Endothelial cell (in vitro differentiated cells): Measurements from ENCODE around the gene TMEM204. TPM values are rescaled to one million over a fixed set of nuclear protein-coding genes. Genes with fewer than 3 reads are reported as not detected.

Source experiments
- DNase-seq: peaks from one replicate; pipeline ENCODE4 v3.0.0; 2021; ENCODE audit warnings: low spot score
- H3K27ac Mint-ChIP-seq: one replicate; pipeline ENCODE4 v1.8.0; 2021; ENCODE audit warnings: mixed read lengths, inconsistent platforms; ENCODE audit not compliant: unreplicated experiment
- H3K27me3 Mint-ChIP-seq: one replicate; pipeline ENCODE4 v1.8.0; 2021; ENCODE audit warnings: mild to moderate bottlenecking, moderate library complexity, mixed read lengths, inconsistent platforms; ENCODE audit not compliant: unreplicated experiment
- H3K36me3 Mint-ChIP-seq: one replicate; pipeline ENCODE4 v1.8.0; 2021; ENCODE audit warnings: mild to moderate bottlenecking, low read depth, mixed read lengths, inconsistent platforms; ENCODE audit not compliant: unreplicated experiment
- H3K4me1 Mint-ChIP-seq: one replicate; pipeline ENCODE4 v1.8.0; 2021; ENCODE audit warnings: mild to moderate bottlenecking, mixed read lengths, inconsistent platforms; ENCODE audit not compliant: unreplicated experiment
- H3K4me3 Mint-ChIP-seq: one replicate; pipeline ENCODE4 v1.8.0; 2021; ENCODE audit warnings: mild to moderate bottlenecking, mixed read lengths, inconsistent platforms; ENCODE audit not compliant: unreplicated experiment
- H3K9me3 Mint-ChIP-seq: one replicate; pipeline ENCODE4 v1.8.0; 2021; ENCODE audit warnings: mixed read lengths, inconsistent platforms; ENCODE audit not compliant: unreplicated experiment
- total RNA-seq: library from RNA; stranded (reverse); fragmentation: NEBNext Ultra II Directional; extraction: Animal tissue kit (Norgen Biotek cat#: 25700); gene quantifications from one replicate; pipeline ENCODE4 v1.2.1, GENCODE V29; 2021; ENCODE audit not compliant: unreplicated experiment
- TF ChIP-seq, protein P1 (sequence below): fragments of 200-600 bp; sonication (generic); IDR thresholded peaks from one replicate; pipeline ENCODE4 v1.5.0; 2021; ENCODE audit warnings: antibody characterized with exemption; ENCODE audit not compliant: unreplicated experiment

The TMEM204 gene
- total RNA-seq, 1 donor from 2014 or later, result 66.3 TPM

DNA sequence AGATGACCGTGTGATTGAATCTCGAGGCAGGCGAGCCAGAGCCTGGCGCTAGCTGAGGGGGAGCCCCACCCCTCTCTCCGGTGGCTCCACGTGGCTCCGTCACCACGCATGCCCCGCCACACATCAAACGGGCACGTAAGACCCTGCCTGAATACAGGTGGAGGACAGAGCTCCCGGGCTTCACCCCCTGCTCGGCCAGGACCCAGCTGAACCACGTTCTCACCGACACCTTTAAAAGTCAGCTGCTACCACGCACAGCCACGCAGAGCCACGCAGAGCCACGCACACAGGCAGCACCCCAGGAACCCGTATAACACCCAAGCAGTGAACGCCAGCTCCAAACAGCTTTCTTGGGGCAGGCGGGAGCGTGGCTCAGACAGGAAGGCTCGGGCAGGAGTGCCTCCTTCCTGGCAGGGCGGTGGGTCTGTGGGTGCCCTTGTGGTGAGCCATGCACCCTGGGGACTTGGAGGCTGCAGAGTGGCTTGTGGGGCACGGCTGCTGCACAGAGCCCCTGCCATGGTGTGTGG, 4.4 kb downstream of the TMEM204 start:
- DNase-seq, result no peak
- H3K27ac Mint-ChIP-seq, result no peak overlapping the region
- peaks cover 44% of the 10 kb centered on the region for H3K4me1 Mint-ChIP-seq
- no peaks in the 10 kb centered on the region for H3K9me3 Mint-ChIP-seq
- H3K36me3 Mint-ChIP-seq, result peaks cover 41% of the 10 kb centered on the region
- peak overlapping the region; percentile 80 for H3K4me3 Mint-ChIP-seq
- TF ChIP-seq, protein P1, sequence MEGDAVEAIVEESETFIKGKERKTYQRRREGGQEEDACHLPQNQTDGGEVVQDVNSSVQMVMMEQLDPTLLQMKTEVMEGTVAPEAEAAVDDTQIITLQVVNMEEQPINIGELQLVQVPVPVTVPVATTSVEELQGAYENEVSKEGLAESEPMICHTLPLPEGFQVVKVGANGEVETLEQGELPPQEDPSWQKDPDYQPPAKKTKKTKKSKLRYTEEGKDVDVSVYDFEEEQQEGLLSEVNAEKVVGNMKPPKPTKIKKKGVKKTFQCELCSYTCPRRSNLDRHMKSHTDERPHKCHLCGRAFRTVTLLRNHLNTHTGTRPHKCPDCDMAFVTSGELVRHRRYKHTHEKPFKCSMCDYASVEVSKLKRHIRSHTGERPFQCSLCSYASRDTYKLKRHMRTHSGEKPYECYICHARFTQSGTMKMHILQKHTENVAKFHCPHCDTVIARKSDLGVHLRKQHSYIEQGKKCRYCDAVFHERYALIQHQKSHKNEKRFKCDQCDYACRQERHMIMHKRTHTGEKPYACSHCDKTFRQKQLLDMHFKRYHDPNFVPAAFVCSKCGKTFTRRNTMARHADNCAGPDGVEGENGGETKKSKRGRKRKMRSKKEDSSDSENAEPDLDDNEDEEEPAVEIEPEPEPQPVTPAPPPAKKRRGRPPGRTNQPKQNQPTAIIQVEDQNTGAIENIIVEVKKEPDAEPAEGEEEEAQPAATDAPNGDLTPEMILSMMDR, result no peak
- H3K27me3 Mint-ChIP-seq, result peaks cover 7% of the 10 kb centered on the region

DNA sequence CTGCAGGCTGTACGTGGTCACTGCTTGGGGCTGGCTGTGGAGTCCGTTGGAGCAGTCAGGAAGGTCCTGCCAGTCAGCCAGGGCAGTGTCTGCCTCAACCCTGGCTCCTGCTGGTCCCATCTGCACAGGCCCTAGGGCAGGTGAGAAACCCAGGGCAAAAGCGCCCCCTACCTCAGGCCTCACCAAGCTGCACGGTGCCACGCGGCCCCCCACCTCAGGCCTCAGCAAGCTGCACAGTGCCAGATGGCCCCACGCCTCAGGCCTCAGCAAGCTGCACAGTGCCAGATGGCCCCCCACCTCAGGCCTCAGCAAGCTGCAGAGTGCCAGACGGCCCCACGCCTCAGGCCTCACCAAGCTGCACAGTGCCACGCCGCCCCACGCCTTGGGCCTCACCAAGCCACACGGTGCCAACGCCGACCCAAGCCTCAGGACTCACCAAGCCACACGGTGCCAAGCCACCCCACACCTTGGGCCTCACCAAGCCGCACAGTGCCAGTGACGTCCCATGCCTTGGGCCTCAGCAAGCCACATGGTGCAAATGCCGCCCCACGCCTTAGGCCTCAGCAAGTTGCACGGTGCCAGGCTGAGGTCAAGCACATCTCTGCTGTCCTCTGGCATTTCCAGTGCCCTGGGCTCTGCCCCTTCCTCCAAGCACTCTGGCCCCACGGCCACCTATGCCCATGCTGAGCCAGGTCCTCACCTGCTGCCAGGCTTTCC, 5.5 kb downstream of the TMEM204 start:
- Mint-ChIP-seq H3K9me3 (no peaks in the 10 kb centered on the region), H3K27me3 (peaks cover 6% of the 10 kb centered on the region), H3K36me3 (peaks cover 45% of the 10 kb centered on the region), H3K4me1 (peaks cover 50% of the 10 kb centered on the region), H3K4me3 (no peak overlapping the region), H3K27ac (no peak overlapping the region)
- TF ChIP-seq, protein P1, result no peak
- DNase-seq, result no peak

DNA sequence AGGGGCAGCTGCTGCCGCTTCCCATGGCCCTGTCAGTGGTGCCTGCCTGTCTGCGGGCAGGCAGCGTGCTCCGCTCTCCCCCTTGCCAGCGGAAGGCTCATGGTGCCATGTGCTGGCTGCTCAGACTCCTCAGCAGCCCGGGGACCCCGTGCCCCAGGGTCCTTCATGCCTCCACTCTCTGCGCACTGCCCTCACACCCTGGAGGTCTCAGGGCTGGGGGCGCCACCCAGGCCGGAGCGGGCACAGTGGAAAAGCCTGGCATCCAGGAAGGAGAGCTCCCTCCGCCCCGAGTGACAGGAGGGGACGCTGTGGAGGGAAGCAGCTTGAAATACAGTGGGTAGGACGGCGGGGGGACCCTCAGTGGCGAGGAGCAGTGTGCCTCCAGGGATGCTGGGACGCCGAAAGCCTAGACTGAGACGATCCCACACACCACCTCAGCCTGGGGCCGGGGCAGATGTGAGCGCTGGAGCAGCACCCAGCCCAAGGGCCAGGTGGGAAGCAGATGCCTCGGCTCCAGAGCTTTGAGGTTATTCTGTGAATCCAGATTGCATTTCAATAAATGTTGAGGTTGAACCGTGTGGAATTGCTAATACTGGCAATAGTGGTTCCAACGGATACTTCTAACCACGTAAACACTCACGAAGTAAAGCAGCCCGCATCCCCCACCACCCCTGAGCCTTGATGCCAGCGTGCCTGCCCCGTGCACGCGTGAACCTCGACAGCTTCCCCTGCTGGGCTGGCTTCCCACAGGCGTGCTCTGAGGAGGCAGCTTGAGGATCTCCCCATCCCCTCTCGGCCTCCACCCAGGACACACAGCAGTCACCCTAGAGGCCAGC, 6.5 kb downstream of the TMEM204 start:
- Mint-ChIP-seq H3K9me3 (no peaks in the 10 kb centered on the region), H3K36me3 (peaks cover 43% of the 10 kb centered on the region), H3K27ac (no peak overlapping the region), H3K4me1 (peaks cover 50% of the 10 kb centered on the region), H3K4me3 (peak overlapping the region; percentile 76), H3K27me3 (peaks cover 2% of the 10 kb centered on the region)
- TF ChIP-seq, protein P1, result no peak
- no peak for DNase-seq

DNA sequence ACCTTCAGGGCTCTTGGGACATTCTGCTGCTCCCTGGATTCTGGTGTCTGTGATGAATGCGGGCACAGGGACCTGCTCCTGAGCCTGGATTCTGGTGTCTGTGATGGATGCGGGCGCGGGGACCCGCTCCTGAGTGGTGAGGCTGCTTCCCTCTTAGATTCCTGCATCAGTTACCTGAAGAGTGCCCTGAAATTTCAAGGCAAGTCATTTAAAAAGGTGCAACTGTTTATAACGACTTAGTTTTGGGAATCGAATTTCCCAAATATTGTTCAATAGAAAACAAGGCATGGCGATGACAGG, 7.0 kb downstream of the TMEM204 start:
- peaks cover 4% of the 10 kb centered on the region for H3K27me3 Mint-ChIP-seq
- no peak for DNase-seq
- TF ChIP-seq, protein P1, result no peak
- peak overlapping the region; percentile 81 for H3K27ac Mint-ChIP-seq
- H3K4me1 Mint-ChIP-seq, result peaks cover 50% of the 10 kb centered on the region
- peak overlapping the region; percentile 76 for H3K4me3 Mint-ChIP-seq
- H3K36me3 Mint-ChIP-seq, result peaks cover 43% of the 10 kb centered on the region
- H3K9me3 Mint-ChIP-seq, result no peaks in the 10 kb centered on the region
